ENCODE results near the gene HOXB6. TPM values are rescaled to one million over a fixed set of nuclear protein-coding genes. Genes with fewer than 3 reads are reported as not detected.

Gene HOXB6
- total and polyA plus RNA-seq, 4 donors = 0.17 to 1.1 (median 0.46) TPM

DNA sequence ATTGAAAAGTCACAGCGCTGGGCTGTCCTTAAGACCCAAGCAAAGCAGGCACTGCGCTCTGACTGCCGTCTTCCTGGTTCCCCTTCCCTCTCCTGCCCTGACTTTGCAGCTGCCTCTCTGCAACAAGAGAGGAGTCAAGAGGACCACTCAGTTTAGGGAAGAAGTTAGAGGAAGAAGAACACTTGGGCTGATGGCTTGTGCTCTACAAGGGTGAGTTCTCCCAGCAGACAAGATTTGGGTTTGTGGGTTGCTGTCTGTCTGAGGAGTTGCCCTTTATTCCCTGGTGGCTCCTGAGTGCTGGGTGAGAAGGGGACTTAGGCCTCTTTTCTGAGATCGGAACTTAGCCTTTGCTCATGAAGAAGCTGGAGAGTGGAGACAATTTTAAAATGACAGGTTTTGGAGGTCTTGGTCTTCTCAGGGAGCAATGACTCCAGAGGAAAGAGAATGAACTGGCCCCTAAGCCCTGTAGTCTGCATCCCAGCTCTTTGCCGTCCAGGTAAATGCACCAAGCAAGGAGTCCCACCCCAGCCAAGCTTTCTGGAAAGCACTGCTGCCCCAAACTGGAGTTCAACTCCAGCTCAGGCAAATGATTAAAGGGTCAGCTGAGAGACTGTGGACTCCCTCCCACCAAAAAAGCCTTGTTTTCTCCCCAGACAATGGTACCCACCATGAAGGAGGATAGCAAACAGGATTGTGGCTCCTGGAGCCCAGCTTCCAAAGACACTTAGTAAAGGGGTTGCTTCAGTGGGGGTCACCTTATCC is 24.0 kb upstream of the HOXB6 start:
- H3K27ac ChIP-seq (ENCODE audit: low read depth in 1 of 2, low read length in 2 of 2) = no peak overlapping the region
- H3K4me1 ChIP-seq (ENCODE audit: control insufficient read depth in 4 of 4, insufficient read depth in 4 of 4, low read length in 3 of 4) = peaks cover 9 to 14% (median 13%) of the 10 kb centered on the region in 4 donors
- peaks cover 7 to 54% (median 37%) of the 10 kb centered on the region in 4 donors for H3K27me3 ChIP-seq (ENCODE audit: control insufficient read depth in 4 of 4, insufficient read depth in 4 of 4, low read length in 3 of 4)
- DNase-seq (ENCODE audit: low spot score) = no peak
- no peaks in the 10 kb centered on the region for H3K9me3 ChIP-seq (ENCODE audit: control insufficient read depth in 4 of 4, low read length in 3 of 4)
- 25% methylated on average over 5 of the region's 5 CpGs for WGBS
- H3K4me3 ChIP-seq (ENCODE audit: low read depth in 1 of 3, low read length in 3 of 3) = no peak overlapping the region
- H3K36me3 ChIP-seq (ENCODE audit: control insufficient read depth in 4 of 4, insufficient read depth in 3 of 4, low read depth in 1 of 4, low read length in 3 of 4) = no peaks in the 10 kb centered on the region
- no peak for TF ChIP-seq SP1 (IDR thresholded peaks at IDR 0.05)
- TF ChIP-seq RAD21 (IDR thresholded peaks at IDR 0.05) = no peak
- TF ChIP-seq HNF4G (IDR thresholded peaks at IDR 0.05) = no peak
- TF ChIP-seq GABPA (IDR thresholded peaks at IDR 0.05 in 1 of 2, conservative IDR thresholded peaks at IDR 0.05 in 1 of 2) = no peak
- TF ChIP-seq HNF4A (conservative IDR thresholded peaks at IDR 0.05) = no peak
- no peak for TF ChIP-seq YY1 (IDR thresholded peaks at IDR 0.05)
- no peak overlapping the region for H3K9ac ChIP-seq (ENCODE audit: low read depth in 1 of 2, low read length in 2 of 2)

DNA sequence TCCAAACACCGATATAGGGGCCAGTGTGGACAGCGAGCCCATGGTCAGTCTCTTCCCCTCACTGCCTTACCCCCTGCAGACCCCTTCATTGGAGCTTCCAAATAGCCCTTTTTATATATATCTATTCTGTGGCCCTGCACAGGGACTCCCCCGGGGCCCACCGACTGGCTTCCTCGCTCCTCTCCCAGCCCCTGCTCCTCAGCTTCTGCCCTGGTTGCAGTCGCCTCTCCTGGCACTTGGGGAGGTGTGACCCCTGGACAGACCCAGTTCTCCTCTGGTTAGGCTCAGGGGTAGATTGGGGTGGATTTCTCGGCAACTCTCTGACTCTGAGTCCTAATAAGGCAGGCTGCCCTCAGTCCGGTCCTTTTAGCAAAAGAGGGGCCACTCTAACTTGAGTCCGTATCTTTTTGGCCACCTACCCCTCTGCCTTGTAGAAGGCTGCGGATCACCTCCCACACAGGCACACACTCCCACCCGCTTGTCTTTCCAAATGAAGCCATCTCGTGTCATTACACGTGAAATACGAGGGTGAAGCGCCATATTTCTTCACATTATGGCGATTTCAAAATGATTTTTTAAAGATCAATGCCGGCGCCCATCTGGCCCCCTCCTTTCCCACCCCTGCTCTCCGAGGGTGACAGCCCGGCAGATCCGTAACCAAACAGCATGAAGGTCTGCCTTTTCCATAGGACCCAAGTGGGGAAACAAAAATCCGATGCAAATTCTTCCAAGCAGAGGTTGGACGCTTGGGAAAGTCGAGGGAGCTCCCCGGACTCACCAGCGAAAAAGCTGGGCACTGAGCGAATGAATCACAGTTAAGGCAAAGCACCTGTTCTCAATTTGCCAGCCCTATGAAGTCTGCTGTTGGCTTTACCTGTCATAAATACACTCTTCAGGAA is 23.1 kb upstream of the HOXB6 start:
- no peak for TF ChIP-seq EGR1 (IDR thresholded peaks at IDR 0.05; ENCODE audit: low read depth in 2 of 2)
- TF ChIP-seq FOXA1 (IDR thresholded peaks at IDR 0.05) = no peak
- TF ChIP-seq, protein P1, sequence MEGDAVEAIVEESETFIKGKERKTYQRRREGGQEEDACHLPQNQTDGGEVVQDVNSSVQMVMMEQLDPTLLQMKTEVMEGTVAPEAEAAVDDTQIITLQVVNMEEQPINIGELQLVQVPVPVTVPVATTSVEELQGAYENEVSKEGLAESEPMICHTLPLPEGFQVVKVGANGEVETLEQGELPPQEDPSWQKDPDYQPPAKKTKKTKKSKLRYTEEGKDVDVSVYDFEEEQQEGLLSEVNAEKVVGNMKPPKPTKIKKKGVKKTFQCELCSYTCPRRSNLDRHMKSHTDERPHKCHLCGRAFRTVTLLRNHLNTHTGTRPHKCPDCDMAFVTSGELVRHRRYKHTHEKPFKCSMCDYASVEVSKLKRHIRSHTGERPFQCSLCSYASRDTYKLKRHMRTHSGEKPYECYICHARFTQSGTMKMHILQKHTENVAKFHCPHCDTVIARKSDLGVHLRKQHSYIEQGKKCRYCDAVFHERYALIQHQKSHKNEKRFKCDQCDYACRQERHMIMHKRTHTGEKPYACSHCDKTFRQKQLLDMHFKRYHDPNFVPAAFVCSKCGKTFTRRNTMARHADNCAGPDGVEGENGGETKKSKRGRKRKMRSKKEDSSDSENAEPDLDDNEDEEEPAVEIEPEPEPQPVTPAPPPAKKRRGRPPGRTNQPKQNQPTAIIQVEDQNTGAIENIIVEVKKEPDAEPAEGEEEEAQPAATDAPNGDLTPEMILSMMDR (IDR thresholded peaks at IDR 0.05; ENCODE audit: low read depth, low read length, missing input control) = no peak
- TF ChIP-seq, protein P2, sequence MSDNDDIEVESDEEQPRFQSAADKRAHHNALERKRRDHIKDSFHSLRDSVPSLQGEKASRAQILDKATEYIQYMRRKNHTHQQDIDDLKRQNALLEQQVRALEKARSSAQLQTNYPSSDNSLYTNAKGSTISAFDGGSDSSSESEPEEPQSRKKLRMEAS (IDR thresholded peaks at IDR 0.05) = no peak
- no peak for TF ChIP-seq JUND (IDR thresholded peaks at IDR 0.05)
- TF ChIP-seq NR2F2 (IDR thresholded peaks at IDR 0.05) = no peak
- TF ChIP-seq, protein P3, sequence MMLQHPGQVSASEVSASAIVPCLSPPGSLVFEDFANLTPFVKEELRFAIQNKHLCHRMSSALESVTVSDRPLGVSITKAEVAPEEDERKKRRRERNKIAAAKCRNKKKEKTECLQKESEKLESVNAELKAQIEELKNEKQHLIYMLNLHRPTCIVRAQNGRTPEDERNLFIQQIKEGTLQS (IDR thresholded peaks at IDR 0.05) = no peak
- TF ChIP-seq HNF4G (IDR thresholded peaks at IDR 0.05) = no peak
- TF ChIP-seq RAD21 (IDR thresholded peaks at IDR 0.05) = no peak
- no peak for TF ChIP-seq SP1 (IDR thresholded peaks at IDR 0.05)
- TF ChIP-seq GABPA (IDR thresholded peaks at IDR 0.05 in 1 of 2, conservative IDR thresholded peaks at IDR 0.05 in 1 of 2) = no peak
- no peak for TF ChIP-seq HNF4A (conservative IDR thresholded peaks at IDR 0.05)
- no peak for TF ChIP-seq FOXA2 (IDR thresholded peaks at IDR 0.05)
- TF ChIP-seq TAF1 (conservative IDR thresholded peaks at IDR 0.05) = no peak
- TF ChIP-seq RXRA (IDR thresholded peaks at IDR 0.05) = no peak
- TF ChIP-seq YY1 (IDR thresholded peaks at IDR 0.05) = no peak
- TF ChIP-seq, protein P4, sequence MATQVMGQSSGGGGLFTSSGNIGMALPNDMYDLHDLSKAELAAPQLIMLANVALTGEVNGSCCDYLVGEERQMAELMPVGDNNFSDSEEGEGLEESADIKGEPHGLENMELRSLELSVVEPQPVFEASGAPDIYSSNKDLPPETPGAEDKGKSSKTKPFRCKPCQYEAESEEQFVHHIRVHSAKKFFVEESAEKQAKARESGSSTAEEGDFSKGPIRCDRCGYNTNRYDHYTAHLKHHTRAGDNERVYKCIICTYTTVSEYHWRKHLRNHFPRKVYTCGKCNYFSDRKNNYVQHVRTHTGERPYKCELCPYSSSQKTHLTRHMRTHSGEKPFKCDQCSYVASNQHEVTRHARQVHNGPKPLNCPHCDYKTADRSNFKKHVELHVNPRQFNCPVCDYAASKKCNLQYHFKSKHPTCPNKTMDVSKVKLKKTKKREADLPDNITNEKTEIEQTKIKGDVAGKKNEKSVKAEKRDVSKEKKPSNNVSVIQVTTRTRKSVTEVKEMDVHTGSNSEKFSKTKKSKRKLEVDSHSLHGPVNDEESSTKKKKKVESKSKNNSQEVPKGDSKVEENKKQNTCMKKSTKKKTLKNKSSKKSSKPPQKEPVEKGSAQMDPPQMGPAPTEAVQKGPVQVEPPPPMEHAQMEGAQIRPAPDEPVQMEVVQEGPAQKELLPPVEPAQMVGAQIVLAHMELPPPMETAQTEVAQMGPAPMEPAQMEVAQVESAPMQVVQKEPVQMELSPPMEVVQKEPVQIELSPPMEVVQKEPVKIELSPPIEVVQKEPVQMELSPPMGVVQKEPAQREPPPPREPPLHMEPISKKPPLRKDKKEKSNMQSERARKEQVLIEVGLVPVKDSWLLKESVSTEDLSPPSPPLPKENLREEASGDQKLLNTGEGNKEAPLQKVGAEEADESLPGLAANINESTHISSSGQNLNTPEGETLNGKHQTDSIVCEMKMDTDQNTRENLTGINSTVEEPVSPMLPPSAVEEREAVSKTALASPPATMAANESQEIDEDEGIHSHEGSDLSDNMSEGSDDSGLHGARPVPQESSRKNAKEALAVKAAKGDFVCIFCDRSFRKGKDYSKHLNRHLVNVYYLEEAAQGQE (IDR thresholded peaks at IDR 0.05) = no peak
- TF ChIP-seq, protein P5, sequence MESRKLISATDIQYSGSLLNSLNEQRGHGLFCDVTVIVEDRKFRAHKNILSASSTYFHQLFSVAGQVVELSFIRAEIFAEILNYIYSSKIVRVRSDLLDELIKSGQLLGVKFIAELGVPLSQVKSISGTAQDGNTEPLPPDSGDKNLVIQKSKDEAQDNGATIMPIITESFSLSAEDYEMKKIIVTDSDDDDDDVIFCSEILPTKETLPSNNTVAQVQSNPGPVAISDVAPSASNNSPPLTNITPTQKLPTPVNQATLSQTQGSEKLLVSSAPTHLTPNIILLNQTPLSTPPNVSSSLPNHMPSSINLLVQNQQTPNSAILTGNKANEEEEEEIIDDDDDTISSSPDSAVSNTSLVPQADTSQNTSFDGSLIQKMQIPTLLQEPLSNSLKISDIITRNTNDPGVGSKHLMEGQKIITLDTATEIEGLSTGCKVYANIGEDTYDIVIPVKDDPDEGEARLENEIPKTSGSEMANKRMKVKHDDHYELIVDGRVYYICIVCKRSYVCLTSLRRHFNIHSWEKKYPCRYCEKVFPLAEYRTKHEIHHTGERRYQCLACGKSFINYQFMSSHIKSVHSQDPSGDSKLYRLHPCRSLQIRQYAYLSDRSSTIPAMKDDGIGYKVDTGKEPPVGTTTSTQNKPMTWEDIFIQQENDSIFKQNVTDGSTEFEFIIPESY (IDR thresholded peaks at IDR 0.05) = no peak
- Histone ChIP-seq H3K4me3 (ENCODE audit: low read depth in 1 of 3, low read length in 3 of 3) (no peak overlapping the region), H3K9me3 (ENCODE audit: control insufficient read depth in 4 of 4, low read length in 3 of 4) (no peaks in the 10 kb centered on the region), H3K27me3 (ENCODE audit: control insufficient read depth in 4 of 4, insufficient read depth in 4 of 4, low read length in 3 of 4) (peaks cover 6 to 58% (median 41%) of the 10 kb centered on the region in 4 donors), H3K4me1 (ENCODE audit: control insufficient read depth in 4 of 4, insufficient read depth in 4 of 4, low read length in 3 of 4) (peaks cover 7 to 14% (median 13%) of the 10 kb centered on the region in 4 donors), H3K36me3 (ENCODE audit: control insufficient read depth in 4 of 4, insufficient read depth in 3 of 4, low read depth in 1 of 4, low read length in 3 of 4) (no peaks in the 10 kb centered on the region), H3K27ac (ENCODE audit: low read depth in 1 of 2, low read length in 2 of 2) (no peak overlapping the region), H3K9ac (ENCODE audit: low read depth in 1 of 2, low read length in 2 of 2) (no peak overlapping the region)
- WGBS = 24% methylated on average over 27 of the region's 27 CpGs
- DNase-seq (ENCODE audit: low spot score) = no peak
